Loucy (cell line): ENCODE data around the gene AMY2B.
"Not testable (repeated sequence)": the region's sequence is repeated elsewhere in the genome, so short reads cannot be mapped to it uniquely, and the experiment has no call there.

Source experiments
- H2AFZ ChIP-seq: fragments of 200-600 bp; sonication (generic); 2 replicates; pipeline ENCODE4 v1.6.0; 2016; ENCODE audit warnings: antibody characterized with exemption, mild to moderate bottlenecking, low read length, moderate library complexity
- H3F3A ChIP-seq: fragments of 200-600 bp; 2 replicates; pipeline ENCODE4 v1.6.0; 2016; ENCODE audit warnings: antibody characterized with exemption, low read depth, mild to moderate bottlenecking
- H3K27me3 ChIP-seq: fragments of 200-600 bp; sonication (generic); 2 replicates; pipeline ENCODE4 v1.6.1; 2014; ENCODE audit warnings: low read length, mild to moderate bottlenecking; ENCODE audit not compliant: insufficient read depth, poor library complexity, severe bottlenecking
- H3K36me3 ChIP-seq: fragments of 200-600 bp; sonication (generic); 2 replicates; pipeline ENCODE4 v1.6.1; 2016; ENCODE audit warnings: low read length; ENCODE audit not compliant: insufficient read depth
- H3K4me1 ChIP-seq: fragments of 200-600 bp; sonication (generic); 2 replicates; pipeline ENCODE4 v1.5.1; 2014; ENCODE audit warnings: low read length, mild to moderate bottlenecking; ENCODE audit not compliant: insufficient read depth, poor library complexity, severe bottlenecking
- H3K4me2 ChIP-seq: fragments of 200-600 bp; sonication (generic); 2 replicates; pipeline ENCODE4 v1.6.0; 2014; ENCODE audit warnings: antibody characterized with exemption, low read length, low read depth, mild to moderate bottlenecking; ENCODE audit not compliant: poor library complexity, severe bottlenecking
- H3K4me3 ChIP-seq: fragments of 200-600 bp; sonication (generic); 2 replicates; pipeline ENCODE4 v1.5.1; 2014; ENCODE audit warnings: low read length, mild to moderate bottlenecking, mixed read lengths; ENCODE audit not compliant: poor library complexity, severe bottlenecking
- H3K79me2 ChIP-seq: fragments of 200-600 bp; sonication (generic); 2 replicates; pipeline ENCODE4 v1.6.1; 2014; ENCODE audit warnings: low read length; ENCODE audit not compliant: insufficient read depth
- H3K9ac ChIP-seq: fragments of 200-600 bp; sonication (generic); 2 replicates; pipeline ENCODE4 v1.6.0; 2014; ENCODE audit warnings: mild to moderate bottlenecking, low read depth, low read length, moderate library complexity; ENCODE audit not compliant: poor library complexity, severe bottlenecking
- H3K9me2 ChIP-seq: fragments of 200-600 bp; sonication (generic); replicated peaks from 2 replicates; pipeline ENCODE4 v1.6.1; 2016; ENCODE audit warnings: low read depth, low read length, mixed read lengths
- H3K9me3 ChIP-seq: fragments of 200-600 bp; sonication (generic); 2 replicates; pipeline ENCODE4 v1.6.1; 2014; ENCODE audit warnings: mild to moderate bottlenecking, antibody characterized with exemption, low read length, low read depth; ENCODE audit not compliant: insufficient read depth
- H4K20me1 ChIP-seq: fragments of 200-600 bp; sonication (generic); 2 replicates; pipeline ENCODE4 v1.6.0; 2014; ENCODE audit warnings: antibody characterized with exemption, low read length, mild to moderate bottlenecking; ENCODE audit not compliant: insufficient read depth, poor library complexity, severe bottlenecking
- EZH2phosphoT487 ChIP-seq: fragments of 200-600 bp; IDR thresholded peaks from 2 replicates; pipeline ENCODE4 v1.6.1; 2018; ENCODE audit warnings: antibody characterized with exemption, mild to moderate bottlenecking, moderate library complexity, borderline replicate concordance
- TF ChIP-seq, protein P1 (sequence below): fragments of 200-600 bp; sonication (generic); conservative IDR thresholded peaks from 2 replicates; pipeline ENCODE4 v1.5.1; 2014; ENCODE audit warnings: mild to moderate bottlenecking, antibody characterized with exemption, low read length

The AMY2B gene

DNA sequence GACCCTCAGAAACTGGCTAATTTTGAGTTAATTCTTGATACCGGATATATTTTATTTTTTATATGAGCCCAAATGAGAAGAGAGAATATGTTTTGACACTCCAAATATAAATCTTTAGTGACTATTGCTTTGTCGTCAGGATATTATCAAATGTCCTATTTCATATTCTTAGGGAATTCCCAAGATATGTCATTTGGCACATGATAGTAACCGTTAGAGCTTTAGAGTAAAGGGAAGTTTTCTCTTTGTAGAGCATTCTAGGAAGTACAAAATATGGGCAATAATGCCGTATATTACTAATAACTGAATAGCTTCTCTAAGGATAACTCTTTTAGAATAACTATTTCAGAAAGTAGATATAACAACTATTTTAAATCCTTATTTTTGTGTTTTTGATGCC lies 8.3 kb upstream of the AMY2B start:
- Histone ChIP-seq H4K20me1 (no peaks in the 10 kb centered on the region), H2AFZ (no peak overlapping the region), H3K9me3 (no peaks in the 10 kb centered on the region), H3K4me3 (no peak overlapping the region), H3K36me3 (no peaks in the 10 kb centered on the region), H3K27me3 (no peaks in the 10 kb centered on the region), H3F3A (no peaks in the 10 kb centered on the region), H3K4me2 (no peak overlapping the region), H3K4me1 (no peaks in the 10 kb centered on the region), H3K9me2 (no peaks in the 10 kb centered on the region), H3K9ac (no peak overlapping the region), H3K79me2 (no peaks in the 10 kb centered on the region)
- TF ChIP-seq EZH2phosphoT487 = no peak
- TF ChIP-seq, protein P1, sequence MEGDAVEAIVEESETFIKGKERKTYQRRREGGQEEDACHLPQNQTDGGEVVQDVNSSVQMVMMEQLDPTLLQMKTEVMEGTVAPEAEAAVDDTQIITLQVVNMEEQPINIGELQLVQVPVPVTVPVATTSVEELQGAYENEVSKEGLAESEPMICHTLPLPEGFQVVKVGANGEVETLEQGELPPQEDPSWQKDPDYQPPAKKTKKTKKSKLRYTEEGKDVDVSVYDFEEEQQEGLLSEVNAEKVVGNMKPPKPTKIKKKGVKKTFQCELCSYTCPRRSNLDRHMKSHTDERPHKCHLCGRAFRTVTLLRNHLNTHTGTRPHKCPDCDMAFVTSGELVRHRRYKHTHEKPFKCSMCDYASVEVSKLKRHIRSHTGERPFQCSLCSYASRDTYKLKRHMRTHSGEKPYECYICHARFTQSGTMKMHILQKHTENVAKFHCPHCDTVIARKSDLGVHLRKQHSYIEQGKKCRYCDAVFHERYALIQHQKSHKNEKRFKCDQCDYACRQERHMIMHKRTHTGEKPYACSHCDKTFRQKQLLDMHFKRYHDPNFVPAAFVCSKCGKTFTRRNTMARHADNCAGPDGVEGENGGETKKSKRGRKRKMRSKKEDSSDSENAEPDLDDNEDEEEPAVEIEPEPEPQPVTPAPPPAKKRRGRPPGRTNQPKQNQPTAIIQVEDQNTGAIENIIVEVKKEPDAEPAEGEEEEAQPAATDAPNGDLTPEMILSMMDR = no peak

DNA sequence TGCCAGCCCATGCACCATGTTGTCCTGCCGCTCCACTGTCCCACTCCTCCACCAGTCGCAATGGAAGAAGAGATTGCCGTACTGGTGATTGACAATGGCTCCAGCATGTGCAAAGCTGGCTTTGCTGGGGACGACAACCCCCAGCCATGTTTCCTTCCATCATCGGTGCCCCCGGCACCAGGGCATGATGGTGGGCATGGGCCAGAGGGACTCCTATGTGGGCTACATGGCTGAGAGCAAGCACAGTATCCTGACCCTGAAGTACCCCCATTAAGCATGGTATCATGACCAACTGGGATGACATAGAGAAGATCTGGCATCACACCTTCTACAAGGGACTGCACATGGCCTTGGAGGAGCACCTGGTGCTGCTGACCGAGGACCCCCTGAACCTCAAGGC lies 1.9 kb upstream of the AMY2B start:
- H3K27me3 ChIP-seq = no peaks in the 10 kb centered on the region
- no peaks in the 10 kb centered on the region for H3K36me3 ChIP-seq
- no peaks in the 10 kb centered on the region for H3K9me2 ChIP-seq
- H3F3A ChIP-seq = no peaks in the 10 kb centered on the region
- H2AFZ ChIP-seq = no peak overlapping the region
- no peak overlapping the region for H3K9ac ChIP-seq
- H3K4me2 ChIP-seq = no peak overlapping the region
- H3K9me3 ChIP-seq = no peaks in the 10 kb centered on the region
- TF ChIP-seq EZH2phosphoT487 = no peak
- TF ChIP-seq, protein P1 = no peak
- no peaks in the 10 kb centered on the region for H3K79me2 ChIP-seq
- no peaks in the 10 kb centered on the region for H4K20me1 ChIP-seq
- no peaks in the 10 kb centered on the region for H3K4me1 ChIP-seq
- H3K4me3 ChIP-seq = no peak overlapping the region

- Histone ChIP-seq H3K4me2 (no peak overlapping the region), H4K20me1 (no peaks in the 10 kb centered on the region), H3K79me2 (no peaks in the 10 kb centered on the region), H3F3A (no peaks in the 10 kb centered on the region), H3K36me3 (no peaks in the 10 kb centered on the region), H3K9me3 (no peaks in the 10 kb centered on the region), H3K9ac (no peak overlapping the region), H3K9me2 (no peaks in the 10 kb centered on the region), H3K4me1 (no peaks in the 10 kb centered on the region), H3K27me3 (no peaks in the 10 kb centered on the region), H2AFZ (no peak overlapping the region), H3K4me3 (no peak overlapping the region)
- TF ChIP-seq, protein P1 = no peak
- no peak for TF ChIP-seq EZH2phosphoT487
Observed at GRCh38 chr1:103576065-103576464, 4.7 kb downstream of the AMY2B start.

- not testable (repeated sequence) for H2AFZ ChIP-seq, H4K20me1 ChIP-seq, H3K4me2 ChIP-seq, H3K27me3 ChIP-seq, H3K9me2 ChIP-seq, H3K36me3 ChIP-seq, H3K9ac ChIP-seq, H3K9me3 ChIP-seq, H3K4me1 ChIP-seq, H3F3A ChIP-seq, H3K4me3 ChIP-seq, H3K79me2 ChIP-seq
Observed at GRCh38 chr1:103576784-103577183, 5.4 kb downstream of the AMY2B start.
